ENCODE data around the gene INTS1. TPM values are rescaled to one million over a fixed set of nuclear protein-coding genes. Genes with fewer than 3 reads are reported as not detected.

Gene INTS1
- total and polyA plus RNA-seq, 10 of the 15 experiments (the other 5 are each of a cell fraction or from before 2014, with no cell fraction given), result 0.52 to 89.0 (median 15.1) TPM

DNA sequence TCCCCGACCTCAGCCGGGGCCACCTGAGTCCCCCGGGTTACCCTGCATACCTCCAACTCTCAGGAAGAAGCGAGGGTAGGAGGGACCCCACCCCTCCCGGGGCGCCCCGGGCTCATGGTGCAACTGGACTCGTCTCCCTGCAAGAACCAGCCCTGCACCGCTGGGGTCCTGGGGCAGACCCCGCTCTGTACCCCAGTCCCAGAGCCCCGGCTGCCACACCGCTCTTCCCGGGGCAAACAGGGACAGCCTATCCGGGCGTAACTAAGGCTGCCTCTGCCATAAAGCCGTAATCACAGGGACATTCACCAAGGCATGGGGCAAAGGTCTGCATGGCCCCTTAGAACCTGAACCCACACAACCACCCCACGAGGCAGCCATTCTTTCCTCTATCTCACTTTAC lies 19.7 kb upstream of the INTS1 start:
- BruUV-seq (replicated peaks), result no TSS peak
- Histone ChIP-seq H4K20me1 (ENCODE audit: control insufficient read depth, insufficient read depth) (no peaks in the 10 kb centered on the region), H3K4me1 (ENCODE audit: control insufficient read depth, insufficient read depth, low read length) (no peaks in the 10 kb centered on the region), H3K9me3 (replicated peaks; ENCODE audit: control insufficient read depth, insufficient read depth, low read length) (peaks cover 2% of the 10 kb centered on the region; the same call in 1 of the 3 replicates), H3K9ac (ENCODE audit: control insufficient read depth, insufficient read depth, low read length) (no peak overlapping the region), H2AFZ (ENCODE audit: control insufficient read depth, low read depth, low read length) (no peak overlapping the region), H3K79me2 (ENCODE audit: control insufficient read depth, insufficient read depth, low read length) (no peaks in the 10 kb centered on the region), H3K4me3 (no peak overlapping the region), H3K4me2 (ENCODE audit: control insufficient read depth, insufficient read depth) (no peak overlapping the region), H3K36me3 (ENCODE audit: control insufficient read depth in 2 of 2, insufficient read depth in 2 of 2, low read length in 1 of 2) (no peaks in the 10 kb centered on the region), H3K27me3 (replicated peaks in 1 of 2; ENCODE audit: control insufficient read depth in 2 of 2, insufficient read depth in 2 of 2, low read length in 1 of 2) (no peaks in the 10 kb centered on the region), H3K27ac (ENCODE audit: control insufficient read depth, insufficient read depth) (no peak overlapping the region)
- ATAC-seq (no peak), FAIRE-seq (no peak), DNase-seq (ENCODE audit: low read depth, low spot score) (no peak)
- 52% methylated on average over 17 of the region's 17 CpGs for WGBS (ENCODE audit: insufficient coverage, insufficient replicate concordance, low lambda C conversion rate, missing lambda C conversion rate)
- TF ChIP-seq POU2F2 (IDR thresholded peaks at IDR 0.05; ENCODE audit: borderline replicate concordance, low read depth, low read length), result no peak
- TF ChIP-seq BCL11A (IDR thresholded peaks at IDR 0.05; ENCODE audit: low read depth, low read length), result no peak
- POLR2A ChIA-PET, result no interaction called here
- SMC1A ChIA-PET (ENCODE audit: uncharacterized antibody, unreplicated experiment), result no interaction called here
- intact Hi-C loops (cut with micrococcal nuclease; ENCODE audit: unreplicated experiment) (no loop called here), in situ Hi-C loops (cut with MboI) (no loop called here)
- CTCF ChIA-PET, result no interaction called here
- RAD21 ChIA-PET (ENCODE audit: unreplicated experiment), result no interaction called here

GRCh38 chr7:1523208-1523607 lies 19.0 kb upstream of the INTS1 start:
- TF ChIP-seq MLLT1 (IDR thresholded peaks at IDR 0.05), result no peak
- TF ChIP-seq ZNF687 (IDR thresholded peaks at IDR 0.05), result no peak
- no peak for TF ChIP-seq STAT3 (IDR thresholded peaks at IDR 0.05; ENCODE audit: low read depth, low read length)
- peaks cover 2% of the 10 kb centered on the region; the same call in 1 of the 3 replicates for H3K9me3 ChIP-seq (replicated peaks; ENCODE audit: control insufficient read depth, insufficient read depth, low read length)
- no peak overlapping the region for H3K27ac ChIP-seq (ENCODE audit: control insufficient read depth, insufficient read depth)
- no TSS peak for BruUV-seq (replicated peaks)
- ChIA-PET RAD21 (ENCODE audit: unreplicated experiment) (no interaction called here), SMC1A (ENCODE audit: uncharacterized antibody, unreplicated experiment) (no interaction called here), POLR2A (no interaction called here), CTCF (no interaction called here)
- H4K20me1 ChIP-seq (ENCODE audit: control insufficient read depth, insufficient read depth), result no peaks in the 10 kb centered on the region
- H3K79me2 ChIP-seq (ENCODE audit: control insufficient read depth, insufficient read depth, low read length), result no peaks in the 10 kb centered on the region
- no peak for FAIRE-seq
- no peak overlapping the region for H2AFZ ChIP-seq (ENCODE audit: control insufficient read depth, low read depth, low read length)
- 38% methylated on average over 10 of the region's 13 CpGs for WGBS (ENCODE audit: insufficient coverage, insufficient replicate concordance, low lambda C conversion rate, missing lambda C conversion rate)
- intact Hi-C loops (cut with micrococcal nuclease; ENCODE audit: unreplicated experiment) (no loop called here), in situ Hi-C loops (cut with MboI) (no loop called here)
- no peaks in the 10 kb centered on the region for H3K4me1 ChIP-seq (ENCODE audit: control insufficient read depth, insufficient read depth, low read length)
- no peak overlapping the region for H3K9ac ChIP-seq (ENCODE audit: control insufficient read depth, insufficient read depth, low read length)
- DNase-seq (ENCODE audit: low read depth, low spot score), result no peak
- H3K27me3 ChIP-seq (replicated peaks in 1 of 2; ENCODE audit: control insufficient read depth in 2 of 2, insufficient read depth in 2 of 2, low read length in 1 of 2), result no peaks in the 10 kb centered on the region
- no peak overlapping the region for H3K4me3 ChIP-seq
- no peak overlapping the region for H3K4me2 ChIP-seq (ENCODE audit: control insufficient read depth, insufficient read depth)
- ATAC-seq, result no peak
- no peaks in the 10 kb centered on the region for H3K36me3 ChIP-seq (ENCODE audit: control insufficient read depth in 2 of 2, insufficient read depth in 2 of 2, low read length in 1 of 2)

All from GM12878 (cell line).